ENCODE data around the gene TBC1D4. TPM values are rescaled to one million over a fixed set of nuclear protein-coding genes. Genes with fewer than 3 reads are reported as not detected.

TBC1D4 gene
- total RNA-seq, 4 donors from 2014 or later: 14.9 to 20.8 (median 16.6) TPM

- 92 to 94% methylated on average over 4 of the region's 4 CpGs for WGBS, 2 donors
- Histone ChIP-seq H3K4me1 (peaks cover 0 to 49% (median 3%) of the 10 kb centered on the region in 3 donors), H3K27me3 (no peaks in the 10 kb centered on the region), H3K36me3 (no peaks in the 10 kb centered on the region), H3K4me3 (no peak overlapping the region), H3K9me3 (no peaks in the 10 kb centered on the region), H3K27ac (no peak overlapping the region)
- intact Hi-C loops (cut with DNase I): no loop called here
- no peak for TF ChIP-seq POLR2A (IDR thresholded peaks at IDR 0.05)
- no peak for TF ChIP-seq CTCF (IDR thresholded peaks at IDR 0.05)
- no peak for DNase-seq
These were observed 3.3 kb downstream of the TBC1D4 start for GRCh38 chr13:75478659-75479058.

DNA sequence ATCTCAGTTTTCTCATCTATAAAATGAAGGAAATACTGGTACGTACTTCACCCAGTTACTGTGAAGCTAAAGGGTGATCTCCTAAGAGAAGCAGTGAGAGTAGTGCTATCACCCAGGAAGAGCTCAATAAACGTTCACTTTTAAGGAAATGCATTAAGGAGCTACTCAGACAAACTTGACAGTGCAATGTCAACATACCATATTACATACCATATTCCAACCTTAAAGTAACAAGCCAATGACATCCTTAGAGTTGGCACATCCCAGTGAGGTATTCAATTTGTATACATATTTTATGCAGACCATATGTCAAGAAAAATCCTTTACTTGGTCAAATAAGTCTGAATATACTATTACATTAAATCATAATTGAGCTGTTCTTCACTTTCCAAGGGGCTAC is 7.0 kb downstream of the TBC1D4 start:
- TF ChIP-seq CTCF (IDR thresholded peaks at IDR 0.05) (no peak), POLR2A (IDR thresholded peaks at IDR 0.05) (no peak)
- no peak overlapping the region for H3K27ac ChIP-seq
- intact Hi-C loops (cut with DNase I): no loop called here
- no peak for DNase-seq
- no peaks in the 10 kb centered on the region for H3K36me3 ChIP-seq
- peaks cover 0 to 31% (median 0%) of the 10 kb centered on the region in 3 donors for H3K4me1 ChIP-seq
- H3K27me3 ChIP-seq: no peaks in the 10 kb centered on the region
- WGBS, 2 donors: 51 to 63% methylated on average over 2 of the region's 2 CpGs
- H3K9me3 ChIP-seq: no peaks in the 10 kb centered on the region
- H3K4me3 ChIP-seq: no peak overlapping the region

DNA sequence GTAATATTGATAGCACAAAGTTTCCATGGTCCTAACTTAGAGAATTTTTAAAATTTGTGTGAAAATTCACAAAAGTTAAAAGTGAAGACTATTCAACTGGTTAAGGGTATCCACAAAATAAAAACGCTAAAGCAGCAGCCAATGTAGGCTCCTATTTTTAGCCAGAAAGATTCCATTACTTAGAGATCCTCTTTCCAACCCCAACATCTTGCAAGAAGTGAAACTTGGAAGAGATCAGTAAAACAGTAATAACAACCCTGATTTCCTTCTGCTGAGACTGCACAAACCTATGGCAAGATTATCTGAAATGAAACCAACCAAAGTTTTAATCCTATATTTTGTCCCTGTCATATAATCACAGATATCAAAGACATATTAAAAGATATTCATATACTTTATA is 8.5 kb downstream of the TBC1D4 start:
- intact Hi-C loops (cut with DNase I): no loop called here
- no peaks in the 10 kb centered on the region for H3K27me3 ChIP-seq

DNA sequence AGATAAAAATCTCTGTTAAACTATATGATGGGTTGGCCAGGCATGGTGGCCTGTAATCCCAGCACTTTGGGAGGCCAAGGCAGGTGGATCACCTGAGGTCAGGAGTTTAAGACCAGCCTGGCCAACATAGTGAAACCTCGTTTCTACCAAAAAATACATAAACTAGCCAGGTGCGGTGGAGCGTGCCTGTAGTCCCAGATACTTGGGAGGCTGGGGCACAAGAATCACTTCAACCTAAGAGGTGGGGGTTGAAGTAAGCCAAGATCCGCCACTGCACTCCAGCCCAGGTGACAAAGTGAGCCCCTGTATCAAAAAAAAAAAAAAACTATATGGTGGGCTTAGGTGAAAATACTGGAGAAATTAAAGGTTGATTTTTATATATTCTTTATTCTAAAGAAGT is 11.3 kb downstream of the TBC1D4 start:
- no peak for DNase-seq
- Histone ChIP-seq H3K9me3 (no peaks in the 10 kb centered on the region), H3K4me1 (peaks cover 0 to 36% (median 0%) of the 10 kb centered on the region in 3 donors), H3K27me3 (no peaks in the 10 kb centered on the region), H3K36me3 (no peaks in the 10 kb centered on the region), H3K4me3 (no peak overlapping the region), H3K27ac (no peak overlapping the region)
- WGBS, 2 donors: 82 to 96% methylated on average over 4 of the region's 4 CpGs
- no peak for TF ChIP-seq POLR2A (IDR thresholded peaks at IDR 0.05)
- no peak for TF ChIP-seq CTCF (IDR thresholded peaks at IDR 0.05)
- intact Hi-C loops (cut with DNase I): no loop called here

More for the DNA sequence above, 8.5 kb downstream of the TBC1D4 start:
- no peak for DNase-seq
- Histone ChIP-seq H3K36me3 (no peaks in the 10 kb centered on the region), H3K4me3 (no peak overlapping the region), H3K27ac (no peak overlapping the region), H3K9me3 (no peaks in the 10 kb centered on the region), H3K4me1 (peaks cover 0 to 27% (median 0%) of the 10 kb centered on the region in 3 donors)
- TF ChIP-seq CTCF (IDR thresholded peaks at IDR 0.05) (no peak), POLR2A (IDR thresholded peaks at IDR 0.05) (no peak)
- WGBS, 2 donors: 28 to 49% methylated on average over 1 of the region's 1 CpG

GRCh38 chr13:75469047-75469446 is 12.9 kb downstream of the TBC1D4 start:
- peak overlapping the region in 3 of 4 donors; percentile 31 to 62 (median 45) for H3K27ac ChIP-seq
- H3K4me1 ChIP-seq: peaks cover 0 to 46% (median 5%) of the 10 kb centered on the region in 3 donors
- H3K27me3 ChIP-seq: no peaks in the 10 kb centered on the region
- H3K4me3 ChIP-seq: no peak overlapping the region
- DNase-seq: no peak
- TF ChIP-seq CTCF (IDR thresholded peaks at IDR 0.05): no peak
- no peaks in the 10 kb centered on the region for H3K36me3 ChIP-seq
- no peaks in the 10 kb centered on the region for H3K9me3 ChIP-seq
- WGBS, 2 donors: 52 to 69% methylated on average over 7 of the region's 7 CpGs
- intact Hi-C loops (cut with DNase I): no loop called here

Data from esophagus squamous epithelium (tissue), 5 donors.